Thoracic aorta (tissue), 2 donors: ENCODE measurements around the gene CMTM2. TPM values are rescaled to one million over a fixed set of nuclear protein-coding genes. Genes with fewer than 3 reads are reported as not detected.

Experiments used
- ATAC-seq: fragments of 150-250 bp; one replicate; pipeline ENCODE4 v1.8.0; 2017; ENCODE audit warnings: low read depth; ENCODE audit not compliant: insufficient number of reproducible peaks, low FRiP score
- DNase-seq: peaks from one replicate; pipeline ENCODE4 v3.0.0-alpha.2; 2020; ENCODE audit warnings: low spot score
- H3K27ac ChIP-seq, 2 donors: fragments of 200-600 bp; sonication (generic); 1 replicate in 1 of 2; 2 replicates in 1 of 2; pipeline ENCODE4 v1.5.1; 2016; ENCODE audit warnings: mild to moderate bottlenecking in 2 of 2, moderate library complexity in 2 of 2
- H3K27me3 ChIP-seq: fragments of 200-600 bp; sonication (generic); replicated peaks from 2 replicates; pipeline ENCODE4 v1.6.0; 2016; ENCODE audit warnings: mild to moderate bottlenecking; ENCODE audit not compliant: insufficient read depth
- H3K36me3 ChIP-seq: fragments of 200-600 bp; sonication (generic); one replicate; pipeline ENCODE4 v1.5.1; 2016
- H3K4me1 ChIP-seq, 2 donors: fragments of 200-600 bp; sonication (generic); 1 replicate in 1 of 2; 2 replicates in 1 of 2; pipeline versions ENCODE4 v1.5.1 to v1.6.0; 2016; ENCODE audit warnings: low read depth in 2 of 2, mild to moderate bottlenecking in 1 of 2; ENCODE audit not compliant: control insufficient read depth in 1 of 2
- H3K4me3 ChIP-seq: fragments of 200-600 bp; sonication (generic); 2 replicates; pipeline ENCODE4 v1.5.1; 2016; ENCODE audit warnings: mild to moderate bottlenecking
- H3K9me3 ChIP-seq: fragments of 200-600 bp; sonication (generic); 2 replicates; pipeline ENCODE4 v1.5.1; 2016
- total RNA-seq, 2 donors: library from RNA; depleted of rRNA; stranded (reverse); fragments of >200 nt; gene quantifications; one replicate each; pipeline versions ENCODE4 v1.1.0 to v1.2.3, GENCODE V29; 2016
- TF ChIP-seq, protein P1 (sequence below): fragments of 200-600 bp; sonication (generic); IDR thresholded peaks from one replicate; pipeline ENCODE4 v1.5.1; 2019; ENCODE audit warnings: antibody characterized with exemption

Gene CMTM2
- total RNA-seq, 2 donors from 2014 or later: 1.7 TPM; not detected in 1

DNA sequence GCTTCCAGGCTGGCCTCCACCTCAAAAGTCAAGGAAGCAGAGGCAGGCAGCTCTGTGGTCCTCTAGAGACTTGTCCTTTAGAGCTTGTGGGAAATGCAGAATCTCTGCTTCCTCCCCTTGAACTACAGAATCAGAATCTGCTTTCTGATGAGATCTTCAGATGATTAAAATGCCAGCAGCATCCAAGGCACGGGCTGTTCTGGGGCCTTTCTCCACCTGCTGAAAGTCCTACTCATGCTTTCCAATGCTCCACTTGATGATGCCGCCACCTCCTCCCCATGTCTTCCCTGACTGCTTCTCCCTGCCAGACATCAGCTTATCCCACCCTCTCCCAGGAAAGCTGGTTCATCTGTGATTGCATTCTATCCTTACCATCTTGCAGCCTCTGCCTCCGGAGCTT, 58.5 kb downstream of the CMTM2 start:
- Histone ChIP-seq H3K27me3 (no peaks in the 10 kb centered on the region), H3K27ac (no peak overlapping the region), H3K36me3 (no peaks in the 10 kb centered on the region), H3K4me1 (no peaks in the 10 kb centered on the region), H3K4me3 (no peak overlapping the region), H3K9me3 (no peaks in the 10 kb centered on the region)
- TF ChIP-seq, protein P1, sequence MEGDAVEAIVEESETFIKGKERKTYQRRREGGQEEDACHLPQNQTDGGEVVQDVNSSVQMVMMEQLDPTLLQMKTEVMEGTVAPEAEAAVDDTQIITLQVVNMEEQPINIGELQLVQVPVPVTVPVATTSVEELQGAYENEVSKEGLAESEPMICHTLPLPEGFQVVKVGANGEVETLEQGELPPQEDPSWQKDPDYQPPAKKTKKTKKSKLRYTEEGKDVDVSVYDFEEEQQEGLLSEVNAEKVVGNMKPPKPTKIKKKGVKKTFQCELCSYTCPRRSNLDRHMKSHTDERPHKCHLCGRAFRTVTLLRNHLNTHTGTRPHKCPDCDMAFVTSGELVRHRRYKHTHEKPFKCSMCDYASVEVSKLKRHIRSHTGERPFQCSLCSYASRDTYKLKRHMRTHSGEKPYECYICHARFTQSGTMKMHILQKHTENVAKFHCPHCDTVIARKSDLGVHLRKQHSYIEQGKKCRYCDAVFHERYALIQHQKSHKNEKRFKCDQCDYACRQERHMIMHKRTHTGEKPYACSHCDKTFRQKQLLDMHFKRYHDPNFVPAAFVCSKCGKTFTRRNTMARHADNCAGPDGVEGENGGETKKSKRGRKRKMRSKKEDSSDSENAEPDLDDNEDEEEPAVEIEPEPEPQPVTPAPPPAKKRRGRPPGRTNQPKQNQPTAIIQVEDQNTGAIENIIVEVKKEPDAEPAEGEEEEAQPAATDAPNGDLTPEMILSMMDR: no peak
- ATAC-seq (no peak), DNase-seq (no peak)

Other genes starting within 250 kb of the CMTM2 start
- gene CDH5, start 212.8 kb upstream of the CMTM2 start, total RNA-seq: 10 to 100 TPM; 21.1 to 40.0 TPM
- gene BEAN1, start 152.2 kb upstream of the CMTM2 start, total RNA-seq: under 1 TPM in 1 of 2 donors, not detected in 1; 0.28 TPM
- gene TK2, start 29.3 kb upstream of the CMTM2 start, total RNA-seq: 10 to 100 TPM; 41.7 to 55.5 TPM
- gene CKLF, start 26.9 kb upstream of the CMTM2 start, total RNA-seq: 10 to 100 TPM; 23.4 to 39.8 TPM
- 1 to 10 TPM in 1 of 2 donors, under 1 TPM in 1; 0.81 to 7.5 TPM for gene CMTM1, start 13.0 kb upstream of the CMTM2 start, total RNA-seq
- 10 to 100 TPM; 16.6 to 20.7 TPM for gene CMTM3, start 25.2 kb downstream of the CMTM2 start, total RNA-seq
- gene CMTM4, start 117.3 kb downstream of the CMTM2 start, total RNA-seq: 10 to 100 TPM; 12.0 to 25.7 TPM
- gene DYNC1LI2, start 172.1 kb downstream of the CMTM2 start, total RNA-seq: 100 to 1,000 TPM; 110 to 200 TPM
- not detected for gene TERB1, start 222.1 kb downstream of the CMTM2 start, total RNA-seq